ENCODE results near the gene OPHN1. TPM values are rescaled to one million over a fixed set of nuclear protein-coding genes. Genes with fewer than 3 reads are reported as not detected.

Gene OPHN1
- total and polyA plus RNA-seq, 10 of the 15 experiments (the other 5 are each of a cell fraction or from before 2014, with no cell fraction given): under 0.01 to 0.03 (median 0.03) TPM; not detected in 6

DNA sequence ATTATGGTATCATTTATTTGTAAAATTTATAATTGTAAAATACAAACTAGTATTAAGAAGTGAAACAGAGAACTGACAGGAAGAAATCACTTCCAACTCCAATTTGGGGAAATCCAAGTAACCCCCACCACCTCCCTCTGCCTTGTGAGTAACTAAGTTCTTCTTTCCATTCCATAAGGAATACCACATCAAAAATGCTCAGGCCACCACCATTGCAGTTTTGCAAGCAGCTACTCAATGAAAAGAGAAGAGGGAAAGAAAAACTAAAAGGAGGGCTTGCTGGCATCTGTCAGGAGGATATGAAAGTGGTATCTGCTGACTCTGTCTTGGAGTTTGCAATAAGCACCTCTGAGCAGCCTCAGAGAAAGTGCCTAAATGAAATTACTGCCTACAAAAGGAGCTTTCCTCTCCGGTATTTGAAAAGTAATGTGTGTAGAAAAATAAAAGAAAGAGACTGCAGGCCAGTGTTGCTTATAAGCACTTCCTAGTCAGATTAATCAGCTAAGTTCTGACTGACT is 228.7 kb downstream of the OPHN1 start:
- no peak for FAIRE-seq
- WGBS (ENCODE audit: insufficient coverage, insufficient replicate concordance, low lambda C conversion rate, missing lambda C conversion rate): 50% methylated on average over 1 of the region's 1 CpG

More for the DNA sequence above, 228.7 kb downstream of the OPHN1 start:
- Histone ChIP-seq H3K36me3 (ENCODE audit: control insufficient read depth in 2 of 2, insufficient read depth in 2 of 2, low read length in 1 of 2) (no peaks in the 10 kb centered on the region), H3K79me2 (ENCODE audit: control insufficient read depth, insufficient read depth, low read length) (no peaks in the 10 kb centered on the region), H4K20me1 (ENCODE audit: control insufficient read depth, insufficient read depth) (no peaks in the 10 kb centered on the region), H3K27ac (ENCODE audit: control insufficient read depth, insufficient read depth) (no peak overlapping the region), H3K9me3 (replicated peaks; ENCODE audit: control insufficient read depth, insufficient read depth, low read length) (no peaks in the 10 kb centered on the region), H3K4me1 (ENCODE audit: control insufficient read depth, insufficient read depth, low read length) (no peaks in the 10 kb centered on the region), H3K27me3 (replicated peaks in 1 of 2; ENCODE audit: control insufficient read depth in 2 of 2, insufficient read depth in 2 of 2, low read length in 1 of 2) (no peaks in the 10 kb centered on the region), H3K4me2 (ENCODE audit: control insufficient read depth, insufficient read depth) (no peak overlapping the region), H3K9ac (ENCODE audit: control insufficient read depth, insufficient read depth, low read length) (no peak overlapping the region), H2AFZ (ENCODE audit: control insufficient read depth, low read depth, low read length) (no peak overlapping the region), H3K4me3 (no peak overlapping the region)
- BruUV-seq (replicated peaks): no TSS peak
- in situ Hi-C loops (cut with MboI) (no loop called here), intact Hi-C loops (cut with micrococcal nuclease; ENCODE audit: unreplicated experiment) (no loop called here)
- RAD21 ChIA-PET (ENCODE audit: unreplicated experiment): no interaction called here
- POLR2A ChIA-PET: no interaction called here
- CTCF ChIA-PET: interaction anchor here (1.0 to 1.2 kb wide), 2 partner anchors 10 to 20 kb away, joined by 4 read pairs; no protein-coding TSS in a partner anchor
- TF ChIP-seq BCL3 (IDR thresholded peaks at IDR 0.05; ENCODE audit: borderline replicate concordance, insufficient read depth, low read depth, low read length, poor library complexity, severe bottlenecking) (no peak), TBL1XR1 (IDR thresholded peaks at IDR 0.05; ENCODE audit: low read depth, low read length) (no peak), SREBF1 (IDR thresholded peaks at IDR 0.05; ENCODE audit: low read length) (no peak), KDM1A (IDR thresholded peaks at IDR 0.05; ENCODE audit: borderline replicate concordance) (no peak), RCOR1 (conservative IDR thresholded peaks at IDR 0.05; ENCODE audit: low read depth, low read length) (no peak), NKRF (conservative IDR thresholded peaks at IDR 0.05) (no peak), ZNF24 (IDR thresholded peaks at IDR 0.05) (no peak), TARDBP (IDR thresholded peaks at IDR 0.05; ENCODE audit: borderline replicate concordance) (no peak)
- TF ChIP-seq, protein P1, sequence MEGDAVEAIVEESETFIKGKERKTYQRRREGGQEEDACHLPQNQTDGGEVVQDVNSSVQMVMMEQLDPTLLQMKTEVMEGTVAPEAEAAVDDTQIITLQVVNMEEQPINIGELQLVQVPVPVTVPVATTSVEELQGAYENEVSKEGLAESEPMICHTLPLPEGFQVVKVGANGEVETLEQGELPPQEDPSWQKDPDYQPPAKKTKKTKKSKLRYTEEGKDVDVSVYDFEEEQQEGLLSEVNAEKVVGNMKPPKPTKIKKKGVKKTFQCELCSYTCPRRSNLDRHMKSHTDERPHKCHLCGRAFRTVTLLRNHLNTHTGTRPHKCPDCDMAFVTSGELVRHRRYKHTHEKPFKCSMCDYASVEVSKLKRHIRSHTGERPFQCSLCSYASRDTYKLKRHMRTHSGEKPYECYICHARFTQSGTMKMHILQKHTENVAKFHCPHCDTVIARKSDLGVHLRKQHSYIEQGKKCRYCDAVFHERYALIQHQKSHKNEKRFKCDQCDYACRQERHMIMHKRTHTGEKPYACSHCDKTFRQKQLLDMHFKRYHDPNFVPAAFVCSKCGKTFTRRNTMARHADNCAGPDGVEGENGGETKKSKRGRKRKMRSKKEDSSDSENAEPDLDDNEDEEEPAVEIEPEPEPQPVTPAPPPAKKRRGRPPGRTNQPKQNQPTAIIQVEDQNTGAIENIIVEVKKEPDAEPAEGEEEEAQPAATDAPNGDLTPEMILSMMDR (IDR thresholded peaks at IDR 0.05 in 2 of 3, conservative IDR thresholded peaks at IDR 0.05 in 1 of 3; ENCODE audit: control insufficient read depth in 2 of 3, extremely low read depth in 1 of 3, insufficient read depth in 1 of 3, low read depth in 3 of 3, low read length in 3 of 3): no peak
- DNase-seq (ENCODE audit: low read depth, low spot score) (no peak), ATAC-seq (no peak)
- SMC1A ChIA-PET (ENCODE audit: uncharacterized antibody, unreplicated experiment): no interaction called here
